HG03460 (cell line): Measurements from ENCODE around the gene TLX1.

ENCODE experiments used
- ATAC-seq: cut with Tn5 transposase; IDR thresholded peaks from one replicate; pipeline ENCODE4 v1.9.1; 2021; ENCODE audit not compliant: unreplicated experiment

The TLX1 gene

DNA sequence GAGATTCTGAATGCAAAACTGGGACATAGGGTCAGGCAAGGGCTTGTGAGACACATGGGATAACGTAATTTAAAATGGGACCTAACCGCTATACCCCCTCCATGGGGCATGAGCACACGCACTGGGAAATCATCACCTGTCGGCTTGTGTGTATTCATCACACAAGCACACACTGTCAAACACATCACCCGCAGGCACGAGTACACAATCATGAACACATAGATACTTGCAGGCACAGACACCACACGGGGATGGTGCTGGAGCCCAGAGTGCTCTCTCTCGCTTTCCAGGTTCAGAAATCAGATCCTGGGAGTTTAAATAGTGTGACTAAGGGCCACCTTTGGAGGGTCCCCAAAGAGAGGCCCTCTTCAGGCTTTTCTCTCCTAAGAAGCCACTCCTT is 19.6 kb upstream of the TLX1 start:
- no peak for ATAC-seq

- no peak for ATAC-seq
Observed at GRCh38 chr10:101112799-101113594, 18.1 kb upstream of the TLX1 start.

DNA sequence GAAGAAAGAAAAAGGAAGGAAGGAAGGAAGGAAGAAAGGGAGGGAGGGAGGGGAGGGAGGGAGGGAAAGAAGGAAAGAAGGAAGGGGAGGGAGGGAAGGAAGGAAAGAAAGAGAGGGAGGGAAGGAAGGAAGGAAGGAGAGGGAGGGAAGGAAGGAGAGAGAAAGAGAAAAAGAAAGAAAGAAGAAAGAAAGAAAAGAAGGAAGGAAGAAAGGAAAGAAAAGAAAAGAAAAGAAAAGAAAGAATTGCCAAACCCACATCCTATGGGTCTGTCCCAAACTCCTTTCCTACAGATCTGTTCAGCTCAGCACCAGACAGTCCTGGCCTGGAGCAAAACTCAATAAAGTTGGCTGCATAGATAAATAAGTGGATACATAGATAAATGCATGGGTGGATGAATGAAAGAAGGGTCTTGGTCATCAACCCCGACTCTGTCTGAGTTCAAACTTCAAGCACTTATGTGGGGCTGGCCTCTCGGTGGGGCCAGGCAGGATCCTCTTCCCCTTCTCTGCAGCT is 17.2 kb upstream of the TLX1 start:
- no peak for ATAC-seq

DNA sequence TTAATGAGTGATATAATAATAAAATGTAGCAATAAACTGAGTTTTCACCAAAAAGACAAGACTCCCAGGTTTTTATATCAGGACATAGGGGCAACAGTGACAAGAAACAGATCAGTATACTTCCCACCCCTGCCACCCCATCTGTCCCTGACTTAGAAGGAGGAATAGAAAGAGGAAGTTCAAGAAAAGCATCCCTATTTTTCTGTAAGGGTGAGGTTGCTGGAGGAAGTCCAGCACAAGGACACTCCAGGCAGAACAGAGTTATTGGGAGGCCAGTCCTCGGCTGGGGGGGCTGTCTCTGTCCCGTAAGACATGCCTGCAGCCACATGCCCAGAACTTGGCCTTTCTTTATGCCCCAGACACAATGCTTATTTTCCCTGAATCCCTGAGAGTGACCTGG is 16.5 kb upstream of the TLX1 start:
- no peak for ATAC-seq

GRCh38 chr10:101116754-101117153 is 14.3 kb upstream of the TLX1 start:
- no peak for ATAC-seq

GRCh38 chr10:101118031-101118430 is 13.1 kb upstream of the TLX1 start:
- ATAC-seq: no peak

DNA sequence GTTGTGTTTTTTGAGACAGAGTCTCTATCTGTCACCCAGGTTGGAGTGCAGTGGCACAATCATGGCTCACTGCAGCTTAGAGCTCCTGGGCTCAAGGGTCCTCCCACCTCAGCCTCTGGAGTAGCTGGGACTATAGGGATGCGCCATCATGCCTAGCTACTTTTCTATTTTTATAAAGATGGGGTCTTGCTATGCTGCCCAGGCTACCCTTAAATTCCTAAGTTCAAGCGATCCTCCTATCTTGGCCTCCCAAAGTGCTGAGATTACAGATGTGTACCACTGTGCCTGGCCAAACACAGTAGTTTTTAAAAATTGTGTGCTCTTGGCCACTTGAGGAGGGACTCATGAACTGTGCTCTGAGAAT is 10.6 kb upstream of the TLX1 start:
- no peak for ATAC-seq

DNA sequence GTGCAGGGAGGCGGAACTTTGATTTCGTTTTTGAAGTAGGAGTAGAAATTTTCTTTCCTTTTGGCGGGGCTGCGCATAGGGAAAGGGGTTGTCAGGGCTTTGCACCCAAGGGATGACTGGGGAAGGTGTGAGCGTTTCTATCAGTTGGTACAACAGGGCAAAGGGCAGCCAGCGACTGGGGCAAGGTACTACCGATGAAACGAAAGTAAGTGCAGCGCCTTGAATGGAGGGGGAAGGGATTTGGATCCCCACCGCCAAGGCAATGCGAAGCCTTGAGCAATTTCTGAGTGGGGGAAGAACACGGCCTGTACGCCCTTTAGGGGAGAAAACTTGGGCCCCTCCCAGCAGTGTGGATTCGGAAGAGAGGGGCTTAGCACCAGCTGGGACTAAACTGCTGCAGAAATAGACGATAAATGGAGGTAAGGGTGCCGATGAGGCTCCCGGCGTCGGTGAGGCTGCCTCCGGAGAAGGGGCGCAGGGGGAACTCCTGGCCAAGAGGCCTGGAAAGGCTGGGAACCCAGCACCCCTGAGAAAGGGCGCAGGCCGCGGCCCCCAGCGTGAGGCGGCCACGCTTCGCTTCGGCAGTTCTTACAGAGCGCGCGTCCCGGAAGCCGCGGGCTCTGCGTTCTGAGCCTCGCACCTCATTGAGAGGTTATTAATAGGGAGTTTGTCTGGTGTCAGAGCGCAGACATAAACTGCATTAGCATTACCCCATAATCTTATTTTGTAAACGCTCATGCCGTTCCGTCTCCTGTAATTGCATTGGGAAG is 10.0 kb upstream of the TLX1 start:
- ATAC-seq: peak; percentile 48

GRCh38 chr10:101121654-101122031 is 9.5 kb upstream of the TLX1 start:
- ATAC-seq: no peak

DNA sequence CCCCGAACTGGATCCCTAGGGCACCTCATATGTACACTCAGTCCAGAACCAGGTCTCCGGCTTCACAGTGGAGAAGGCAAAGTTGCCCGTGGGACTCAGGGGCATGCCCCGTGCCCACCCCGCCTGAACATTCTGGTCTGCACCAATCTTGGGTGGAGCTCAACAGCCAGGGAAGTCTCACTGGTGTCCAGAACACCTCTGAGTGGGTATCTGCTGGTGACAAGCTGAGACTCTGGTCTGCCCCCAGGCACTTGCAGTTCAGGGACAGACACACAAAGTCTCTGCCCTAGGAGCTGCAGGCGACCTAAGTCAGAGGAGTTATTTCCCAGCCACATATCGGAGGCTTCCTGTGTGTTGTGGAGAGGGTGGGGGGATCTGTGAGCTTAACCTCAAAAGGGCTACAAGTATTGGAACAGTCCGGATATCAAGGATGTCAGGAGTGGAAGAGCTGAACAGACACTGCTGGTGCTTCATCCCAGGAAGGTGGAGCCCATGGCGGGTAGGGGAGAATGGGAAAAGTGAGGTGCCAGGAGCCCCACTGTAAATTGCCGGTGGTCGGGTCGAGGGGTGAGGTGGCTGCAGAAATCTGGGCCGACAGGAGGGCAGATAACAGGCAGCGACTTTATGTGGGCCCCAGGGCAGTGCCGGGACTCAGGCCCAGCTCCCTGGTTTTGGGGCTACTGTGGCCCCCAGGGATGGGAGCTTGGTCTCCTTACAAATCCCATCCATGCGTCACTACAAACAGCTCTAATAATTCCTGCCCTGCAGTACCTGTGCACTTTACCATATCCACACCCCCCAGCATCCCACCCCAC is 8.6 kb upstream of the TLX1 start:
- no peak for ATAC-seq

GRCh38 chr10:101123085-101123814 is 7.8 kb upstream of the TLX1 start:
- ATAC-seq: no peak

- no peak for ATAC-seq
Observed at GRCh38 chr10:101123815-101124617, 7.1 kb upstream of the TLX1 start.

GRCh38 chr10:101124933-101125332 is 6.2 kb upstream of the TLX1 start:
- no peak for ATAC-seq

DNA sequence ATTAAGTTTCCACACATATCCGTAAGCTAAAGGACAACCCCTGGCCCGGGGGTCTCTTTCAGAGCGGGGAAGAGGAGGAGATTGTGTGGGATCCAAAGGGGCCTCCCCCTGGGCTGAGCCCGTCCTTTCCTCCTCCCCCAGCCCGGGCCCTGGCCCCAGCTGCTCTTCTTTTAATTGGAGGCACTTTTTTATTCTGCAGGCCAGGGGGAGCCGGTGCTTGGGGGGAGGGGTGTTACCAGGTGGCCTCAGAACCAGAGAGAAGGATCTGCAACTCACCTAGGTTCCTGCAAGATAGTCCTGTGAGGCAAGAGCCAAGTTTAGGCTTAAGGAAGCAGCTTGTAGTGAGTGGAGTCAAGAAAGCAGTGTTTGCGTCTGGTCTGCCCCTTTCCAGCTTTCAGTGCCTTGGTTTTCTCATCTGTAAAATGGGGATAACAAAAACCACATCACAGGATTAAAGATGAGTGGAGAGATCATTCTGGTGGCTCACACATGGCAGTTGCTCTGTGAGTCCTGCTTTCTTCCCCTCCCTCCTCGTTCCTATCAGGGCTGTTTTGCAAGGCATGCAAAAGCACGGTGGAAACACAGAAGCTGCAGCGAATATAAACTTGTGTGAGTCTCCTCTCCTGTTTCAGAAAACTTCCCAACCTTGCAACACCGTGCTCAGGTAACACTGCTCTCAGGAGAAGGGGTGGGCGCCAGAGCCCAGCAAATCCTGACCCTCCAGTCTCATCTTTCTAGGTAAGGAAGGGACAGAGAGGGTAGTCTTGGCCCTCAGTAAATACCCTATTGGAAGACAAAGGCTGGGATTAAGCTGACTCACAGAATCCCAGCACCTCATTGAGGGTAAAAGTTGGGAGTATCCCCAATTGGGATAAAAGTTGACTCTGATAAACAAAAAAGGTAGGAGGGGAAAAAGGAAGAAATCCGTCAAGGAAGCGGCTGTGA is 4.1 kb upstream of the TLX1 start:
- ATAC-seq: no peak

GRCh38 chr10:101130141-101130540 is 959 bp upstream of the TLX1 start:
- ATAC-seq: no peak

GRCh38 chr10:101131962-101132635 is 999 bp downstream of the TLX1 start:
- ATAC-seq: no peak

- ATAC-seq: no peak
Observed at GRCh38 chr10:101132636-101133473, 1.8 kb downstream of the TLX1 start.
